Nasal cavity respiratory epithelium epithelial cell of viscerocranial mucosa (primary cell): Measurements from ENCODE around the gene GIT2. TPM values are rescaled to one million over a fixed set of nuclear protein-coding genes. Genes with fewer than 3 reads are reported as not detected.

Experiments used
- total RNA-seq: library from RNA; depleted of rRNA; stranded (reverse); fragments of >200 nt; gene quantifications from 2 replicates; pipeline ENCODE4 v1.2.3, GENCODE V29; 2014

The GIT2 gene
- total RNA-seq: 21.9 and 37.4 TPM in 2 replicates

GRCh38 chr12:109995686-109996482 lies at the start of gene GIT2:
GIT2 (minus strand) TSS chr12:109996368; CDS start chr12:109996224, 144 bp downstream.

GRCh38 chr12:109998904-109999648 lies 2.9 kb upstream of the GIT2 start, which contains the start of gene ANKRD13A:
ANKRD13A (plus strand) TSS chr12:109999430; CDS start chr12:109999689, 259 bp downstream.

GRCh38 chr12:109899783-109900751 lies 96.1 kb downstream of the GIT2 start, which contains the start of gene TCHP:
TCHP (plus strand) TSS chr12:109900274; CDS start chr12:109903027, 2,753 bp downstream.

GRCh38 chr12:109880043-109880931 lies 115.9 kb downstream of the GIT2 start, which contains the start of gene GLTP:
GLTP (minus strand) TSS chr12:109880541; CDS start chr12:109880374, 167 bp downstream.

Other genes starting within 250 kb of the GIT2 start
- gene TRPV4, start 163.0 kb downstream of the GIT2 start, total RNA-seq: 0.68 and 3.6 TPM in 2 replicates
- 95.5 and 174 TPM in 2 replicates for gene GLTP, start 115.8 kb downstream of the GIT2 start, total RNA-seq
- 10.9 and 17.7 TPM in 2 replicates for gene TCHP, start 96.1 kb downstream of the GIT2 start, total RNA-seq
- 37.8 and 45.8 TPM in 2 replicates for gene ANKRD13A, start 3.1 kb upstream of the GIT2 start, total RNA-seq
- 21.9 and 28.8 TPM in 2 replicates for gene C12orf76, start 52.2 kb upstream of the GIT2 start, total RNA-seq
- 6.2 and 15.1 TPM in 2 replicates for gene IFT81, start 128.0 kb upstream of the GIT2 start, total RNA-seq